Loucy (cell line): ENCODE results near the gene CCDC88C.
"Not testable (repeated sequence)": the region's sequence is repeated elsewhere in the genome, so short reads cannot be mapped to it uniquely, and the experiment has no call there.

Source experiments
- H2AFZ ChIP-seq: fragments of 200-600 bp; sonication (generic); 2 replicates; pipeline ENCODE4 v1.6.0; 2016; ENCODE audit warnings: antibody characterized with exemption, mild to moderate bottlenecking, low read length, moderate library complexity
- H3F3A ChIP-seq: fragments of 200-600 bp; 2 replicates; pipeline ENCODE4 v1.6.0; 2016; ENCODE audit warnings: antibody characterized with exemption, low read depth, mild to moderate bottlenecking
- H3K27me3 ChIP-seq: fragments of 200-600 bp; sonication (generic); 2 replicates; pipeline ENCODE4 v1.6.1; 2014; ENCODE audit warnings: low read length, mild to moderate bottlenecking; ENCODE audit not compliant: insufficient read depth, poor library complexity, severe bottlenecking
- H3K36me3 ChIP-seq: fragments of 200-600 bp; sonication (generic); 2 replicates; pipeline ENCODE4 v1.6.1; 2016; ENCODE audit warnings: low read length; ENCODE audit not compliant: insufficient read depth
- H3K4me1 ChIP-seq: fragments of 200-600 bp; sonication (generic); 2 replicates; pipeline ENCODE4 v1.5.1; 2014; ENCODE audit warnings: low read length, mild to moderate bottlenecking; ENCODE audit not compliant: insufficient read depth, poor library complexity, severe bottlenecking
- H3K4me2 ChIP-seq: fragments of 200-600 bp; sonication (generic); 2 replicates; pipeline ENCODE4 v1.6.0; 2014; ENCODE audit warnings: antibody characterized with exemption, low read length, low read depth, mild to moderate bottlenecking; ENCODE audit not compliant: poor library complexity, severe bottlenecking
- H3K4me3 ChIP-seq: fragments of 200-600 bp; sonication (generic); 2 replicates; pipeline ENCODE4 v1.5.1; 2014; ENCODE audit warnings: low read length, mild to moderate bottlenecking, mixed read lengths; ENCODE audit not compliant: poor library complexity, severe bottlenecking
- H3K79me2 ChIP-seq: fragments of 200-600 bp; sonication (generic); 2 replicates; pipeline ENCODE4 v1.6.1; 2014; ENCODE audit warnings: low read length; ENCODE audit not compliant: insufficient read depth
- H3K9ac ChIP-seq: fragments of 200-600 bp; sonication (generic); 2 replicates; pipeline ENCODE4 v1.6.0; 2014; ENCODE audit warnings: mild to moderate bottlenecking, low read depth, low read length, moderate library complexity; ENCODE audit not compliant: poor library complexity, severe bottlenecking
- H3K9me2 ChIP-seq: fragments of 200-600 bp; sonication (generic); replicated peaks from 2 replicates; pipeline ENCODE4 v1.6.1; 2016; ENCODE audit warnings: low read depth, low read length, mixed read lengths
- H3K9me3 ChIP-seq: fragments of 200-600 bp; sonication (generic); 2 replicates; pipeline ENCODE4 v1.6.1; 2014; ENCODE audit warnings: mild to moderate bottlenecking, antibody characterized with exemption, low read length, low read depth; ENCODE audit not compliant: insufficient read depth
- H4K20me1 ChIP-seq: fragments of 200-600 bp; sonication (generic); 2 replicates; pipeline ENCODE4 v1.6.0; 2014; ENCODE audit warnings: antibody characterized with exemption, low read length, mild to moderate bottlenecking; ENCODE audit not compliant: insufficient read depth, poor library complexity, severe bottlenecking
- EZH2phosphoT487 ChIP-seq: fragments of 200-600 bp; IDR thresholded peaks from 2 replicates; pipeline ENCODE4 v1.6.1; 2018; ENCODE audit warnings: antibody characterized with exemption, mild to moderate bottlenecking, moderate library complexity, borderline replicate concordance
- TF ChIP-seq, protein P1 (sequence below): fragments of 200-600 bp; sonication (generic); conservative IDR thresholded peaks from 2 replicates; pipeline ENCODE4 v1.5.1; 2014; ENCODE audit warnings: mild to moderate bottlenecking, antibody characterized with exemption, low read length

Gene CCDC88C

GRCh38 chr14:91429385-91429784 lies 11.8 kb upstream of the CCDC88C start:
- TF ChIP-seq EZH2phosphoT487: no peak
- TF ChIP-seq, protein P1, sequence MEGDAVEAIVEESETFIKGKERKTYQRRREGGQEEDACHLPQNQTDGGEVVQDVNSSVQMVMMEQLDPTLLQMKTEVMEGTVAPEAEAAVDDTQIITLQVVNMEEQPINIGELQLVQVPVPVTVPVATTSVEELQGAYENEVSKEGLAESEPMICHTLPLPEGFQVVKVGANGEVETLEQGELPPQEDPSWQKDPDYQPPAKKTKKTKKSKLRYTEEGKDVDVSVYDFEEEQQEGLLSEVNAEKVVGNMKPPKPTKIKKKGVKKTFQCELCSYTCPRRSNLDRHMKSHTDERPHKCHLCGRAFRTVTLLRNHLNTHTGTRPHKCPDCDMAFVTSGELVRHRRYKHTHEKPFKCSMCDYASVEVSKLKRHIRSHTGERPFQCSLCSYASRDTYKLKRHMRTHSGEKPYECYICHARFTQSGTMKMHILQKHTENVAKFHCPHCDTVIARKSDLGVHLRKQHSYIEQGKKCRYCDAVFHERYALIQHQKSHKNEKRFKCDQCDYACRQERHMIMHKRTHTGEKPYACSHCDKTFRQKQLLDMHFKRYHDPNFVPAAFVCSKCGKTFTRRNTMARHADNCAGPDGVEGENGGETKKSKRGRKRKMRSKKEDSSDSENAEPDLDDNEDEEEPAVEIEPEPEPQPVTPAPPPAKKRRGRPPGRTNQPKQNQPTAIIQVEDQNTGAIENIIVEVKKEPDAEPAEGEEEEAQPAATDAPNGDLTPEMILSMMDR: no peak
- no peaks in the 10 kb centered on the region for H3F3A ChIP-seq
- H3K27me3 ChIP-seq: no peaks in the 10 kb centered on the region
- no peak overlapping the region for H3K4me2 ChIP-seq
- H3K9ac ChIP-seq: no peak overlapping the region
- H4K20me1 ChIP-seq: no peaks in the 10 kb centered on the region
- H3K4me3 ChIP-seq: no peak overlapping the region
- no peaks in the 10 kb centered on the region for H3K36me3 ChIP-seq
- no peak overlapping the region for H2AFZ ChIP-seq
- H3K9me3 ChIP-seq: no peaks in the 10 kb centered on the region
- H3K9me2 ChIP-seq: no peaks in the 10 kb centered on the region
- H3K79me2 ChIP-seq: no peaks in the 10 kb centered on the region
- H3K4me1 ChIP-seq: no peaks in the 10 kb centered on the region

DNA sequence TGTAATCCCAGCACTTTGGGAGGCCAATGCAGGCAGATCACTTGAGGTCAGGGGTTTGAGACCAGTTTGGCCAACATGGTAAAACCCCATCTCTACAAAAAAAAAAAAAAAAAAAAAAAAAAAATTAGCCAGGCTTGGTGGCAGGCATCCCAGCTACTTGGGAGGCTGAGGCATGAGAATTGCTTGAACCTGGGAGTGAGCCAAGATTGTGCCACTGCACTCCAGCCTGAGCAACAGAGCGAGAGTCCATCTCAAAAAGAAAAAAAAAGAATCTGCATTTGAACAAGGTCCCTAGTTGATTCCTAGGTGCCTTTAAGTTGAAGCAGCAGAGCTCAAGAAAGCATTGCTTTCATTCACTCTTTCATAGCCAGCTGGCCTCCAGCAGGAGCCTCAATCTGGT lies 11.3 kb upstream of the CCDC88C start:
- H3K9me2 ChIP-seq, H3K27me3 ChIP-seq, H3K9ac ChIP-seq, H3K79me2 ChIP-seq, H2AFZ ChIP-seq, H3K9me3 ChIP-seq, H3K4me1 ChIP-seq, H3K4me3 ChIP-seq, H4K20me1 ChIP-seq, H3F3A ChIP-seq, H3K4me2 ChIP-seq, H3K36me3 ChIP-seq: not testable (repeated sequence)

- H3K4me2 ChIP-seq: not testable (repeated sequence)
Observed at GRCh38 chr14:91425531-91425944, 7.9 kb upstream of the CCDC88C start.

DNA sequence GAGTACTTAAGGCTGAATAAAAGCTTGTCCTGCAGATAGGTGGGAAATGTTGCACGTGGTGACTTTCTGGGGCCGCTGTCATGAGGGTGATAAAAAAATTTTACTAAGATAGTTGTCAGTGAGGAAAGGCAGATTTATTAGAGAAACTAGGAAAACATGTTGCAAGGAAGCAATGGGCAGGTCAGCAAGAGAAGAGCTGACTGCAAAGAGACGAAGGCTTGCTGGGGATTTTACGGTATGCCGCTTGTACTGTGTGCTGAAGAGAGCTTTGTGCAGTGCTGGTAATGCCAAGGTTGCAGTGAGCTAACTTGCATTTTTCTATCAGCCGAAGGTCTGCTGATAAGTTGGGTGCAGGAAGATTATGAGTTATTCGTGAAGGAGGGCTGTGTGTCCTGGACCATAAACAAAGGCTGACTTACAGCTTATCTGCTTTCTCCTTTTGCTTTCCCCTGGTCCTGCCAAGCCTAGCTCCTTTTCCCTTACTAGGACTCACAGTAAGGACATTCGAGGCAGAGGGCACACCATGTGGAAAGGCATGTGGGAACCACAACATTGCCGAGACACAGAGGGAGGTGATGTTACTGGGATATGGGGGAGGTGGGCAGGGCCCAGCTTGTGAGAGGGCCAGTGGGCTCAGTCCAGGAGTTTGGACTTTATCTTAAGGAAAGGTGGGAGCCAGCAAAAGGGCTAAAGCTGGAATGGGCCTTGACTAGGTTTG lies 7.4 kb upstream of the CCDC88C start:
- Histone ChIP-seq H2AFZ (no peak overlapping the region), H3F3A (no peaks in the 10 kb centered on the region), H3K9me2 (no peaks in the 10 kb centered on the region), H3K4me2 (no peak overlapping the region), H3K4me1 (no peaks in the 10 kb centered on the region), H3K9me3 (no peaks in the 10 kb centered on the region), H3K36me3 (no peaks in the 10 kb centered on the region), H3K9ac (no peak overlapping the region), H3K79me2 (no peaks in the 10 kb centered on the region), H3K27me3 (no peaks in the 10 kb centered on the region), H4K20me1 (no peaks in the 10 kb centered on the region), H3K4me3 (no peak overlapping the region)
- TF ChIP-seq EZH2phosphoT487: no peak
- TF ChIP-seq, protein P1: no peak

More at GRCh38 chr14:91425531-91425944, 7.9 kb upstream of the CCDC88C start:
- not testable (repeated sequence) for H4K20me1 ChIP-seq, H3K9ac ChIP-seq, H3K4me3 ChIP-seq, H2AFZ ChIP-seq, H3K36me3 ChIP-seq, H3K9me2 ChIP-seq, H3K27me3 ChIP-seq, H3K4me1 ChIP-seq, H3K9me3 ChIP-seq, H3F3A ChIP-seq, H3K79me2 ChIP-seq
